HG03108 (cell line): Measurements from ENCODE around the gene BMAL2.

Experiments
- ATAC-seq: cut with Tn5 transposase; IDR thresholded peaks from one replicate; pipeline ENCODE4 v1.9.1; 2021; ENCODE audit warnings: moderate library complexity; ENCODE audit not compliant: unreplicated experiment

BMAL2 gene, protein sequence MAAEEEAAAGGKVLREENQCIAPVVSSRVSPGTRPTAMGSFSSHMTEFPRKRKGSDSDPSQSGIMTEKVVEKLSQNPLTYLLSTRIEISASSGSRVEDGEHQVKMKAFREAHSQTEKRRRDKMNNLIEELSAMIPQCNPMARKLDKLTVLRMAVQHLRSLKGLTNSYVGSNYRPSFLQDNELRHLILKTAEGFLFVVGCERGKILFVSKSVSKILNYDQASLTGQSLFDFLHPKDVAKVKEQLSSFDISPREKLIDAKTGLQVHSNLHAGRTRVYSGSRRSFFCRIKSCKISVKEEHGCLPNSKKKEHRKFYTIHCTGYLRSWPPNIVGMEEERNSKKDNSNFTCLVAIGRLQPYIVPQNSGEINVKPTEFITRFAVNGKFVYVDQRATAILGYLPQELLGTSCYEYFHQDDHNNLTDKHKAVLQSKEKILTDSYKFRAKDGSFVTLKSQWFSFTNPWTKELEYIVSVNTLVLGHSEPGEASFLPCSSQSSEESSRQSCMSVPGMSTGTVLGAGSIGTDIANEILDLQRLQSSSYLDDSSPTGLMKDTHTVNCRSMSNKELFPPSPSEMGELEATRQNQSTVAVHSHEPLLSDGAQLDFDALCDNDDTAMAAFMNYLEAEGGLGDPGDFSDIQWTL

DNA sequence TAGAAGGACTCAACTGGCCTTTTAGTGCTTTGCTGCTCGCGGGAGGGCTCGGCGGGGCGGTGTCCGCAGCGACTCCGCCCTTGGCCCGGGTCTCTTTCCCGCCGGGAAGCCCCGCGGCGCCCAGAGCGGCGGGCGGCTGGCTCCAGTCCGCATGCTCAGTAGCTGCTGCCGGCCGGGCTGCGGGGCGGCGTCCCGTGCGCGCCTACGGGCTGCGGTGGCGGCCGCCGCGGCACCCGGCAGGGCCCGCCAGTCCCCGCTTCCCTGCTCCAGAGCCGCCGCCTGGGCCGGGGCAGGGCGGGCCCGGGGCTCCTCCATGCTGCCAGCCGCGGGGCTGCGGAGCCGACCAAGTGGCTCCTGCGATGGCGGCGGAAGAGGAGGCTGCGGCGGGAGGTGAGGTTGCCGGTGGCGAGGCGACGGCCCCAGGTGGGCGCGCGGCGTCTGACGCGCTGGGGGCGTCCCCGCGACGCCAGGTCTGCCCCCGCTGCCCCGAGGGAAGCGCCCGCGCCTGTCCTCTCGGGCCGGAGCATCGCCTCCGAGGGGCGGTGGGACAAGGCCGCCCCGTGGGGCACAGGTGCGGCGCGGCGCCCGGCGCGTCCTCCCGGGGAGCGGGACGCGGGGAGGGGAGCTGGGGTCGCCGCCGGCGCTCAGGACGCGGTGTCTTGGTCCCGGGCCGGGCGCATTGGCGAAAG lies at the start of gene BMAL2:
Gene BMAL2, plus strand, starts transcription at position 123 of the 689 bp plus-strand sequence. Its CDS starts 237 bp downstream, at position 360.
- ATAC-seq, result peak; percentile 25

GRCh38 chr12:27284021-27284420 lies 48.6 kb upstream of the BMAL2 start:
- no peak for ATAC-seq

- ATAC-seq, result no peak
Observed at GRCh38 chr12:27284751-27285150, 47.9 kb upstream of the BMAL2 start.

GRCh38 chr12:27285403-27285802 lies 47.2 kb upstream of the BMAL2 start:
- no peak for ATAC-seq

GRCh38 chr12:27289414-27289813 lies 43.2 kb upstream of the BMAL2 start:
- no peak for ATAC-seq

DNA sequence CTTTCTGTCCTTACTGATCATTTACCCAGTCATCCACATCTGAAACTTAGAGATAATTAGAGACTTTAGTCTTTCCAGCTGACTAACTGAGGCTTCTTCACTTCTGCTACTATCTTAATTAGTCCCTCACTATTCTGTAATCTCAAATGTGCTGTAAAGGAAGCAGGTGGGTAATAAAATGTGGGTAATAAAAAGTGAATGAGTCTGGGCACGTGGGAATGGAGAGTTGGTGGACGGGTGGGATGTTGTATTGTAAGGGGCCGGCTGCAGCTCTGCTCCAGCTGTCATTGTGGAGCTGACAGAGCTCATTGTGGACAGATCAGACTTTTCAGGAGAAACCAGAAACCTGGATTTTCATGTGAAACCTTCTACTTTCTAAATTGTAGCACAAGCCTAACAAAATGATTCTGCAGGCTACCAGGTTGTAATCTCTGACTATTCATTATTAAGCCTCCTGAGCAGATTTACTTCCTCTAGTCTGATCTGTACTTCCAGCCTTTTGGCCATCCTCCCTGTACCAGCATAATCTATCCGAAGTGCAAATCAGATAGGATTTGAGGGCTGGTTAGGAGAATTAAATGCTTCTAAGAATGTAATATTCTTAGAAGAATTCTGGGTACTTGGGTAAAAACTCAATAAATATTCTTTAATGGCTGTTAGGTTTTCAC lies 42.0 kb upstream of the BMAL2 start:
- no peak for ATAC-seq

GRCh38 chr12:27291862-27292261 lies 40.8 kb upstream of the BMAL2 start:
- no peak for ATAC-seq

GRCh38 chr12:27292718-27293117 lies 39.9 kb upstream of the BMAL2 start:
- no peak for ATAC-seq

GRCh38 chr12:27293463-27293862 lies 39.2 kb upstream of the BMAL2 start:
- ATAC-seq, result no peak

DNA sequence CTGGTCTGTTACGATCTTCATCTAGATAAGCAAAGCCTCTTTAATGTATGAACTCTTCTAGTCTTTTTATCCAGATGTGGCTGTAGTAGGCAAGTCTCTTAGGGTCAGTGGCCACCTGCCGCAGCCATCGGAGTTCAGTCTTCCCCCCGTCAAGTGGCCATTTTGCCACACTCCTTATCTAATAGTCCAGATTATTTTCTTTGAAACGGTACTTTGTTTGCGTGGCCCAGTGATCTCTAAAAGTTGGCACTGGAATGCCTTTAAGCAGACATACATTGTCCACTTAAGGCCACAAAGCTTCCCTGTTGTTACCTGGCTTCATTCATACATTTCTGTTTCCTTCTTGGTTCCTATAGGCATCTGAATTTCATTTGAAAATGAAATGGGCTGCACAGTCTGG lies 36.0 kb upstream of the BMAL2 start:
- no peak for ATAC-seq

DNA sequence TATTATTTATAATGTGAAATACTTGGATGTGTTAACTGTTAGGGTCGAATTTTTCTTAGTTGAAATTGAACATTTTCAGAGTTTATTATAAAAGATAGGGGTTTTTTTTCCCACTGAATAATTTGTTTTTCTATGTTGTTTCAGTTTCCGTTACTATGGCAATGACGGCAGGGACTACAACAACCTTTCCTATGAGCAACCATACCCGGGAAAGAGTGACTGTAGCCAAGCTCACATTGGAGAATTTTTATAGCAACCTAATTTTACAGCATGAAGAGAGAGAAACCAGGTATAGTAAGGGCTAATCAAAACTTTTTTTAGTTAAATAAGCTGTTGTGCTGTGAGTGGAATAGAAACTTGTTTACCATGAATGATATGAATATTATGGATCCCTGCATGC lies 35.1 kb upstream of the BMAL2 start:
- no peak for ATAC-seq

GRCh38 chr12:27299102-27299501 lies 33.5 kb upstream of the BMAL2 start:
- no peak for ATAC-seq

DNA sequence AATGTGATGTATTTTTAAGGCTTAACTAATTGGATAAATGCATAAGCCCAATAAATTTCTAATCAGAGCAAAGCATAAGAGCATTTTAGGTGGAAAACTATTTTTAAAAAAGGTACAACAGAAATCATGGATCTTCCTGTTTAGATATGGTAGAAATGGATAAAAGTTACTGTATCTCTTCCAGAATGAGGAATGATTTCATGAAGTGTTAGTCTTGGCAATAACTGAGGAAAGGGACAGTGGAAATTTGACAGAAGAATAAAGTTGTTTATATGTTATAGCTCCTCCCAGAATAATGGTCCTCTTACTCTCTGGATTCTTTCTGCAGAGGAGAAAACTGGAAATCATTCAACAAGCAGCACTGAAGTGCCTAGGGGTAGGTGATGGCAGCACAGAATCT lies 32.4 kb upstream of the BMAL2 start:
- no peak for ATAC-seq

DNA sequence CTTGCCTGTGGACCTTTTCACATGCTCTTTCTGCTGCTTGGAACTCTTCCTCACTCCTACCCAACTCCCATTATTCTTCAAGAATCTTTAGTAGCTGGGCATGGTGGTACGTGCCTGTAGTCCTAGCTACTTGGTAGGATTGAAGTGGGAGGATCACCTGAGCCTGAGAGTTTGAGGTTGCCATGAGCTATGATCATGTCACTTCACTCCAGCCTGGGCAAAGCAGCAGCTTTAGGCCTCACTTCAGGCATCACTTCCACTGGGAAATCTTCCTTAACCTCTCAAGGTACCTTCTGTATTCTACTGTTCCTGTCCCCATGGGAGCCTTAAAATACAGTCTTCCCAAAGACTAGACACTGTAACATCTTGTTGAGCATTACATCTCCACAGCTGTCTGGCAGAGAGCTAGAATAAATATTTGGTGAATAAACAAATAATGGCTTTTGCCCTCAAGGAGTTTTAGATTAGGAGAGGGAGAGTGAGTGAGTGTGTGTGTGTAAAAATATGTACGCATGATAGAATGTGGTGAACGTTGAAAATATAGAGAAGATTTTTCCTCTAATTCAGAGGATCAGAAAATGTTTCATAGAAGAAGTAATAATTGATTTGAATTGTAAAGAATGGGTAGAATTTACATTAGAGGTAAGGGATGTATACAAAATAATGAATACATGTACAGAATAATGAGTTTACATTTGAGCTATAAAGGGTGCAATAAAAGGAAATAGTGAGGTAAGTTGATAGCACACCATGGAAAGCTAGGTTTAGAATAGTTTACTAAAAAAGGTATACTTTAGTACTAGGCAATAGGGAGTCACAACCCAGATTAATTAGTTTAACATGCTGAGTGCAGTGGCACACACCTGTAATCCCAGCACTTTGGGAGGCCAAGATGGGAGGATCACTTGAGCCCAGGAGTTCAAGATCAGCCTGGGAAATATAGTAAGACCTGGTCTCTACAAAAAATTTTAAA lies 29.2 kb upstream of the BMAL2 start:
- no peak for ATAC-seq

- ATAC-seq, result no peak
Observed at GRCh38 chr12:27304856-27305255, 27.8 kb upstream of the BMAL2 start.

GRCh38 chr12:27305673-27306456 lies 26.8 kb upstream of the BMAL2 start:
- ATAC-seq, result no peak

GRCh38 chr12:27309293-27309994 lies 23.2 kb upstream of the BMAL2 start:
- ATAC-seq, result no peak

DNA sequence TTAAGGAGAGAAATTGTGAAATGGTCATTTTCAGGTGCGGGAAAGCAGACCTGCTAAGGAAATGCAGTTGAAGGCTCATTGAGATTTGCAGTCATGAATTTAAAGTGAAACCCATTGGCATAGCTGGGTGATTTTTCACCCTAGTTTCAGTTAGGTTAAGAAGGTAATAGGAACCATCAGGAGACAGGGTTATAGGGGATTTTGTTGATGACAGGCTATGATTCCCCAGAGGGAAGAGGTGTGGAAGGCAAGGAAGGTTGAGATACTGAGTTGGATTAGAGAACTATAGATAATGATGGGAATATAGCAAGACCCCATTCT lies 22.7 kb upstream of the BMAL2 start:
- no peak for ATAC-seq

DNA sequence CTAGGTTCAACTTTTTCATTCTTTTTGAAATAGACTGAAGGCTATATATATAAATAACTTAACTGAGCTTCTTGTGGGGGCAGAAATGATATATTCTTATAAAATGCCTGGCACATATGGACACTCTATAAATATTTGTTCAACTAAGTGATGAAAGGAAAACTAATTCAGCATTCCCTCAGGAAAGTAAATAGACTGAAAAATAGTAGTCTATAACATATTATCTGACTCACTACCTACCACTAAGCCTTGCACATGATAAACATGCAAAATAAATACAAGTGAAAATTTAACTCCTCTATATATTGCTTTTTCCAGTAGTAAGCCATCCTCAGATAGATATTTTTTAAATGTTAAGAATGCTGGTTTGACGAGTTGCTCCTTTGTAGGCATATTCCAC lies 15.7 kb upstream of the BMAL2 start:
- no peak for ATAC-seq
